T-helper 22 cell (primary cell): Measurements from ENCODE around the gene ARAF.

Experiments
- DNase-seq: peaks from one replicate; pipeline ENCODE4 v3.0.0-alpha.2; 2020; ENCODE audit warnings: low read depth

The ARAF gene

GRCh38 chrX:47564438-47565085 is 3.6 kb downstream of the ARAF start:
- DNase-seq: no peak

GRCh38 chrX:47566841-47567240 is 5.8 kb downstream of the ARAF start:
- no peak for DNase-seq

DNA sequence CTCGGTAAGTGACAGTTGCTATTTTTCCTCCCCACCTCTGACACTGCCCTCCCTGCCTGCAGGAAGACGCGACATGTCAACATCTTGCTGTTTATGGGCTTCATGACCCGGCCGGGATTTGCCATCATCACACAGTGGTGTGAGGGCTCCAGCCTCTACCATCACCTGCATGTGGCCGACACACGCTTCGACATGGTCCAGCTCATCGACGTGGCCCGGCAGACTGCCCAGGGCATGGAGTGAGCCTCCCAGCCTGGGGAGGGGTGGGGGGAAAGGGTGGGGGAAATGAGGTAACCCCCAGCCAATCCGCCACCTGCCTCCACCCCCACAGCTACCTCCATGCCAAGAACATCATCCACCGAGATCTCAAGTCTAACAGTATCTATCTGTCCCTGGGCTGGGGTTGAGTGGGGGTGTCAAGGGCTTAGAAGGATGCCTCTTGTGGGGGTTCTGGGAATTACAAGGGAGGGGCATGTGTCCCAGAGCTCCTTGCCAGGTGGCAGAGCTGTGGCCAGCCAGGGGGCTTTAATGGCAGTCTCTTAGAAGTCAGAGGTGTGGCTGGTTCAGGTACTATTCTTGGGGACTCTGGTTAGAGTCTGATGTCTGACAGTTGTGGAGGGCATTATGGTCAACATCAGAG is 7.8 kb downstream of the ARAF start:
- DNase-seq: no peak

DNA sequence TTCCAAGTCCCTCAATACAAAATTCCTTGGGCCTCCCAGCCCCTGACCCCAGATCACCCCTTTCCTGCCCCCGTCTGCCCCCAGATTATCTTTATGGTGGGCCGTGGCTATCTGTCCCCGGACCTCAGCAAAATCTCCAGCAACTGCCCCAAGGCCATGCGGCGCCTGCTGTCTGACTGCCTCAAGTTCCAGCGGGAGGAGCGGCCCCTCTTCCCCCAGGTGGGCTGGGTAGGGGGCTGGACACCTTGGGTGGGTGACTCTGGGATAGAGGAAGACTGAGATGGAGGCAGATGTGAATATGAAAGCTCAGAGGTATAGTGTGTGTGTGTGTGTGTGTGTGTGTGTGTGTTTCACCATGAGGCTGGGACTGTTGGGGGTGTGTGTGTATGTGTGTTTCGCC is 9.8 kb downstream of the ARAF start:
- DNase-seq: no peak

DNA sequence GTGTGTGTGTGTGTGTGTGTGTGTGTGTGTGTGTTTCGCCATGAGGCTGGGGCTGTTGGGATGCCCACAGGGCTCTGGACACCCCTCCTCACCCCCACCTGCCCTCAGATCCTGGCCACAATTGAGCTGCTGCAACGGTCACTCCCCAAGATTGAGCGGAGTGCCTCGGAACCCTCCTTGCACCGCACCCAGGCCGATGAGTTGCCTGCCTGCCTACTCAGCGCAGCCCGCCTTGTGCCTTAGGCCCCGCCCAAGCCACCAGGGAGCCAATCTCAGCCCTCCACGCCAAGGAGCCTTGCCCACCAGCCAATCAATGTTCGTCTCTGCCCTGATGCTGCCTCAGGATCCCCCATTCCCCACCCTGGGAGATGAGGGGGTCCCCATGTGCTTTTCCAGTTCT is 10.2 kb downstream of the ARAF start:
- DNase-seq: no peak

- no peak for DNase-seq
Measured at GRCh38 chrX:47571896-47572295, 10.9 kb downstream of the ARAF start.

DNA sequence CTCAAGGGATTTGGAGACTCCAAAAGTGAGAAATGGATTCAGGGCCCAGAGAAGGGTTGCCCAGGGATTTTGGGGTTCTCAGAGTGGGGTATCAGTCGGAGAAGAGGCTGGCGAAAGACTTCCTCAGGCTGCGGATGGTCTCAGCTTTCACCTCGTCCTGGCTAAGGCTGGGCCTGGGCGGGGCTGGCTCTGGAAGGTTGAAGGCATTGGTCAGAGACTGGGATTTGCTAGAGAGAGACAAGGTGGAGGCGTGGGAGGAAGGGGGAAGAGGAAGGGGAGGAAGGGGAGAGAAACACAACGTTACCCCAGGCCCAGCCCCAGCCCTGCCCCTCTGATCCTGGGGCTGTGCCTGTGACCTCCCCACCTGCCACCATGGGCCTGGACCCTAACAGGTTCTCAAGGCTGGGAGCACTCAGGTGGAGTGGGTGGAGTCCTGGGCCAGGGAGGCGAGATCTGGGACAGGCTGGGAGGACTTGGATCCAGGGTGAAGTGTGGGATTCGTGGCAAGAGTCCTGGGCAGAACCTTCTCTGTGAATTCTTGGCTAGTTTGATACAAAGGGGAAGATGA is 11.9 kb downstream of the ARAF start:
- no peak for DNase-seq

- no peak for DNase-seq
Measured at GRCh38 chrX:47573341-47574075, 12.5 kb downstream of the ARAF start.

- no peak for DNase-seq
Measured at GRCh38 chrX:47574076-47574546, 13.1 kb downstream of the ARAF start.

- DNase-seq: no peak
Measured at GRCh38 chrX:47574547-47575301, 13.7 kb downstream of the ARAF start.

DNA sequence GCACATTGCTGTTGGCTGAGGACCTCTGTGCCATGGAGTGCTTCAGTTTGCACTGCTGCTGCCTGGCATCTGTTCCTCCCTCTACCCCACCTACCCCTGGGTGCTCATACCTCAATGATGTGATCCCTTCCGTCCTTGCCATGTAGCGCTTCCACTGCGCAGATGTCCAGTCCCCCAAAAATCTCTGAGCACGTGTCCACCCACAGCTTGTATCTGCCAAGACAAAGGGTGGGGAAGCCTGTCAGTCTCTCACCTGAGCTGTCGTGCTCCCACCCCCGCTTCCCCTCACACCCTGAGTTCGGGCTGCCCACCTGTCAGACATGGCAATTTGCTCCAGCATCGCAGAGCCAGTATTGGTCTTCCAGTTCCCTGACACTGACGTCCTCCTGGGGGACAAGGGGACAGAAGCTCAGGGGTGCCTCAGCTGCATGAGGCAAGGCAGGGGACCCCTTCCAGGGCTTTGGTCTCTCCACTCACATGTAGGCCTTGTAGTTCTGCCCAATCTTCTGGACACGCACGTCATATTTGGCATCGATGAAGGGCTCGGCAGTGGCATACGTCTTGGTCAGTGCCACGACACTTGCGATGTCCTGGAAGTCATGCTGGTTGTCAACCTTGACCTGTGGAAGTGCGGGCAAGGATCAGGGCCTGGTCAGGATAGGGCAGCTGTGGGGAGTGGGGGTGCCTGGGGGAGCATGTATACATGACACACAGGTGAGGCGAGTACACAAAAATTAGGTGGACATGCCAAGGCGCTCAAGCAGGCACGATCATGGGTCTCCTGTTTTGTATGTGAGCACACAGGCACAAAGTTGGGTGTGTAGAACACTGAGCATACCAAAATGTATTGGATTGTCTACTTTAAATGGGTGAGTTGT is 15.3 kb downstream of the ARAF start:
- DNase-seq: no peak

DNA sequence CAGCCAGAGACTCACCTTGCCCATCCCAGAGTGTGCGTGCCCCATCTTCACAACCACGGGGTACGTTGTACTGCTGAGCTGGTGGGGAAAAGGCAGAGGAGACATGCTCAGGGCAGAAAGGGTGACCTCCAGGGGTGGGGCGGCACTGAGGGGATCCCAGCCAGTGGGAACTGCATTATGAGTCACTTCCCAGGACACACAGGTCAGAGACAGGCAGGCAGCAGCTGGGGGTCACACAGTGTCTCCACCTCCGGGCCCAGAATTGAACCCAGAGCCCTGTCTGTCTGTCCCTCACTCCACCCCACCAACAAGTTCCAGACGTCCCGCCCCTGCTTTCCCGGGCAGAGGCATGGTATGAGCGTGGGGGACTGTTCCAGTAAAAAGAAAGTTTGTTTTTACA is 16.4 kb downstream of the ARAF start:
- DNase-seq: no peak

- no peak for DNase-seq
Measured at GRCh38 chrX:47577901-47578300, 16.9 kb downstream of the ARAF start.

GRCh38 chrX:47578692-47579091 is 17.7 kb downstream of the ARAF start:
- DNase-seq: no peak

DNA sequence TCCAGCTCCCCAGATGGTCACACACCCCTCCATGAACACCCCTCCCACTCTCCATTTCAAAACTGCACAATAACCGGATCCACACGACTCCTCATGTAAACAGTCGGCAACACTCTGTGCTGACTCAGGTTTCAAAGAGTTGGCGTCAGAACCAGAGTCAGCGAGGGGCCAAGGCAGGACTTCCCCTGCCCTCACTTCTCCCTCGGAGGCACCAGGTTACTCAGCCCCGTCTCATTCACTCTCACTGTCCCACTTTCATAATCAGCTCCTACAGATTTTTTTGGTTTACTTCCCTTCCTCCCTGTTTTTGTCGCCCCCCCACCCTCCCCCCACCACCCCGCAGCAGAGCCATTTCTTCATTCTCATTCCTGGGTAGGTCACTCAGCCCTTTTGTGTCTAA is 18.5 kb downstream of the ARAF start:
- no peak for DNase-seq

DNA sequence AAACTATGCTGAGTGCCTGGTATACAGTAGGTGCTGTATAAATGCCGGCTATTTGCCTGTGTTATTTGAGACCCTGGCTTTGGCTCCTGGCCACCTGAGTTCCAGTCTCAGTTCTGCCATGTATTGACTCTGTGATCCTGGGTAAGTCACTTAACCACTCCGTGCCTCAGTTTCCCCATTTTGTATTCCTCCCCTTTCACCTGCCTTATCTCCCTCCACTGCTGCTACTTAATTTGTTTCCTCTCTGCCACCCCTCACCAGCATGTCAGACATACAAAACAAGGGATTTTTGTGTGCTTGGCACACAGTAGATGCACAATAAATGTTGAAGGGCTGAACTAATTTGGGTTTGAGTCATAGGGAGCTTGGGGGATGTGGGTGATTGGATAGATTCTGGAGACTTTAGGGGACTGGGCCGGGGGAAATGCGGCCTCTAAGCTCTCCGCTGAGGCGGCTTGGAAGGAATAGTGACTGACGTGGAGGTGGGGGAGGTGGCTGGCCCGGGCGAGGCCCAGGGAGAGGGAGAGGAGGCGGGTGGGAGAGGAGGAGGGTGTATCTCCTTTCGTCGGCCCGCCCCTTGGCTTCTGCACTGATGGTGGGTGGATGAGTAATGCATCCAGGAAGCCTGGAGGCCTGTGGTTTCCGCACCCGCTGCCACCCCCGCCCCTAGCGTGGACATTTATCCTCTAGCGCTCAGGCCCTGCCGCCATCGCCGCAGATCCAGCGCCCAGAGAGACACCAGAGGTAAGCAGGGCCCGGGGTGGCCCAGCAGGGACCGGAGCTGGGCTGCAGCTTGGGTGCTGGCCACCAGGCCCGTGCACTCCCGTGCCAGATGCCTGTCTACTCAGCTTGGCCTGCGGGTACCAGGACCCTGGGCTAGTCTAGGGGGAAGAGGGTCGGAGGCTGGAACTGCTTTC is 21.0 kb downstream of the ARAF start, which contains the start of gene TIMP1:
Gene TIMP1 (plus strand): TSS at position 706 of the 917 bp plus-strand sequence. CDS start 980 bp downstream, outside the sequence.
- DNase-seq: peak; percentile 73

DNA sequence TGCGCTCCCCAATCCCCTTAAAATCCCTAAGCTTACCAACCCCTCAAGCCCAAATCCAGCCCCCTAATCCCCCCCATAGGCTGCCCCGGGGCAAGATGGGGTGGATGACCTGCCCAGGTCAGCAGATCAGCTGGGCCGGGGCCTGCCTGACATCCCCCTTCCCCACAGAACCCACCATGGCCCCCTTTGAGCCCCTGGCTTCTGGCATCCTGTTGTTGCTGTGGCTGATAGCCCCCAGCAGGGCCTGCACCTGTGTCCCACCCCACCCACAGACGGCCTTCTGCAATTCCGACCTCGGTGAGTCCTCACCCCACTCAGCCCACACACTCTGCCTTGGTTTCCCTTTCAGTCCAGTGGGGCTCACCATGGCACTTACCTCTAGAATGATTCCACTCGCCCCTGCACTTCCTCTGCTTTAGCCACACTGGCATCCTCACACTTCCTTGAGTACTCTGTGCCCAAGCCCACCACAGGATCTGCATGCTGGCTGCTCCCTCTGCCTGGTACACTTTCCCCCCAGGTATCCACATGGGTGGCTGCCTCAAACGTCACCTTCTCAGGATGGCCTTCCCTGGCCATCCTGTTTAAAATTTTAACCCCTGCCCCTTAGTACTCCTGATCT is 22.3 kb downstream of the ARAF start:
- DNase-seq: no peak

GRCh38 chrX:47584714-47585113 is 23.7 kb downstream of the ARAF start:
- DNase-seq: no peak

DNA sequence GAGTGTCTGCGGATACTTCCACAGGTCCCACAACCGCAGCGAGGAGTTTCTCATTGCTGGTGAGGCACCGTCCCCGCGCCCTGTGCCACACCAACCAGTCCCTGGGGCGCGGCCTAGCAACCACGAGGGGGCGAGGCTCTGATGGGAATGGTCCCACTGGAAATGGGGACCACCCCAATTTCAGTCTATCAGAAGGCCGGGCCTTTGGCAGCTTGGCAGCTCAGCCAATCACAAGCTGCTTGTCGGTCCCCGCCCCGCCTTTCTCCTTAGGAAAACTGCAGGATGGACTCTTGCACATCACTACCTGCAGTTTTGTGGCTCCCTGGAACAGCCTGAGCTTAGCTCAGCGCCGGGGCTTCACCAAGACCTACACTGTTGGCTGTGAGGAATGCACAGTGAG is 24.3 kb downstream of the ARAF start:
- no peak for DNase-seq
